Adrenal gland (tissue), 5 donors: ENCODE data around the gene LILRB2.
"Not testable (repeated sequence)": the region's sequence is repeated elsewhere in the genome, so short reads cannot be mapped to it uniquely, and the experiment has no call there.

Experiments
- CTCF ChIP-seq, 6 experiments: fragments of 450-650 bp in 4 of 6; fragments of 200-600 bp in 2 of 6; sonication (generic) in 1 of 6; IDR thresholded peaks; 1 replicate in 5 of 6; 2 replicates in 1 of 6; pipeline versions ENCODE4 v1.5.1 to v1.8.0; 2016 to 2021; ENCODE audit warnings: antibody characterized with exemption in 6 of 6, mild to moderate bottlenecking in 2 of 6, moderate library complexity in 1 of 6
- POLR2A ChIP-seq, 2 donors: fragments of 450-650 bp; IDR thresholded peaks; one replicate each; pipeline ENCODE4 v1.6.1; 2017; ENCODE audit warnings: antibody characterized with exemption in 2 of 2, mild to moderate bottlenecking in 2 of 2, moderate library complexity in 1 of 2
- donor health status: DM: no; HTN: no; CAD: no.

- TF ChIP-seq CTCF, POLR2A (IDR thresholded peaks at IDR 0.05): not testable (repeated sequence)
These were observed 5.4 kb upstream of the LILRB2 start for GRCh38 chr19:54286283-54286682.
